DMS114 treated with DMSO at 0.1 percent for 48 hours (cell line): ENCODE results near the gene CLK2.
"Not testable (repeated sequence)": the region's sequence is repeated elsewhere in the genome, so short reads cannot be mapped to it uniquely, and the experiment has no call there.

Source experiments
- DNase-seq: peaks from one replicate; lab custom pipeline; 2025; ENCODE audit not compliant: unreplicated experiment; lab: John Stamatoyannopoulos, UW

Gene CLK2

DNA sequence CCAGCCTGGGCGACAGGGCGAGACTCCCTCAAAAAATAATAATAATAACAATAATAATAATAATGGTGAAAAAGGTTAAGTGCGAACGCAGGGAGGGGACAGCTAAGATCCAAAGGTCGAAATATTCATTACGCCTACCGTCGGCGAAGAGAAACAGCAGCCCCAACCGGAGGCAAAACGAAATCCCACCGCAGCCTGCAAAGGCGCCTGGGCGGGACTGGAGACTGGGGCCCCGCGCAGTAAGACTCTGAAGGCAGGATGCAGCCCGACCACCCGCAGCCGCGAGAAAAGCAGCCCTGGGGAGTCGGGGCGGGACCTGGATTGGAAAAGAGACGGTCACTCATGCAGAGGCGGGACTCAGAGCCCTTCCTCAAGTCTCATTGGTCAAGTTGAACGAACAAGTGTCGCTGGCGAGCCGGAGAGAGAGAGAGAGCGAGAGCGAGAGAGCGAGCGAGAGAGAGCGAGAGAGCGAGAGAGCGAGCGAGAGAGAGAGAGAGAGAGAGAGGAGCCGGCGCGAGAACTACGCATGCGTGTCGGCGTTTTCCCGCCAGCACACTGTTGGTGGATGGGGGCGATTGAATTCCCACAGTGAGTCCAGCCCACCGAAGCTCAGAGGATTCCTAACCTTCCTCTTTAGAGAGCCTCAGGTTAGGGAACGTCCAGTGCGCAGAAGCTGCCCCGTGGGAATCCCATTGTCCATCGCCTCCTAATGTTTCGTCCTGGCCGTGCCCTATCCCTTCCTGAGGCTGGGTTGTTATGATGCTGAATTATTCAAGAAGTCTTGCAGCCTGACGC lies 28.7 kb downstream of the CLK2 start:
- peak; percentile 100 for DNase-seq

- DNase-seq: no peak
Measured at GRCh38 chr1:155242805-155243358, 30.4 kb downstream of the CLK2 start.

- DNase-seq: no peak
Measured at GRCh38 chr1:155241841-155242264, 31.5 kb downstream of the CLK2 start.

- DNase-seq: peak; percentile 87
Measured at GRCh38 chr1:155241069-155241679, 32.1 kb downstream of the CLK2 start.

GRCh38 chr1:155236451-155236850 lies 36.9 kb downstream of the CLK2 start:
- DNase-seq: no peak

DNA sequence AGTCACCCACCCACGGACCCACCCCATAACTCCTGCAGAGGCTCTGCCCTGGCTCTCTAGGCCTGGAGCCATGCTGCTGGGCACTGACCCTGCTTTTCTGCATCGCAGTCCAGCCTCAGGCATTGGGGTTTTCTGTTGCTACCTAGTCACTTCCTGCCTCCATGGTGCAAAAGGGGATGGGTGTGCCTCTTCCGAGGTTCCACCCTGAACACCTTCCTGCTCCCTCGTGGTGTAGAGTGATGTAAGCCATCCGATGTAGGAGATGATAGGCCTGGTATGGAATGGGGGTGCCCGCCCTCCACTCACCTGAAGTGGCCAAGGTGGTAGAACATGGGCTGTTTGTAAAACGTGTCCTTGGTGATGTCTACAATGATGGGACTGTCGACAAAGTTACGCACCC lies 37.9 kb downstream of the CLK2 start:
- DNase-seq: not testable (repeated sequence)

- DNase-seq: not testable (repeated sequence)
Measured at GRCh38 chr1:155233502-155233901, 39.8 kb downstream of the CLK2 start.

GRCh38 chr1:155232001-155232978 lies 41.0 kb downstream of the CLK2 start:
- DNase-seq: not testable (repeated sequence)

- not testable (repeated sequence) for DNase-seq
Measured at GRCh38 chr1:155231302-155231701, 42.0 kb downstream of the CLK2 start.

DNA sequence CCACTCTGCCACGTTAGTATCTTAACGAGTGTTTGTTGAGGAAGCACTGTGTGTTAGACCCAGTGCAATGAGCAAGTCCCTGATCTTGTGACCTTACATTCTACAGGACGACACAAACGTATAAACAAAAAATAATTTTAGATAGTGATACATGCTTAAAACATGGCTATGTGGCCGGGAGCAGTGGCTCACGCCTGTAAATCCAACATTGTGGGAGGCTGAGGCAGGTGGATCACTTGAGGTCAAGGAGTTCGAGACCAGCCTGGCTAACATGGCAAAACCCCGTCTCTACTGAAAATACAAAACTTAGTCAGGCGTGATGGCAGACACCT lies 45.2 kb downstream of the CLK2 start:
- DNase-seq: no peak

DNA sequence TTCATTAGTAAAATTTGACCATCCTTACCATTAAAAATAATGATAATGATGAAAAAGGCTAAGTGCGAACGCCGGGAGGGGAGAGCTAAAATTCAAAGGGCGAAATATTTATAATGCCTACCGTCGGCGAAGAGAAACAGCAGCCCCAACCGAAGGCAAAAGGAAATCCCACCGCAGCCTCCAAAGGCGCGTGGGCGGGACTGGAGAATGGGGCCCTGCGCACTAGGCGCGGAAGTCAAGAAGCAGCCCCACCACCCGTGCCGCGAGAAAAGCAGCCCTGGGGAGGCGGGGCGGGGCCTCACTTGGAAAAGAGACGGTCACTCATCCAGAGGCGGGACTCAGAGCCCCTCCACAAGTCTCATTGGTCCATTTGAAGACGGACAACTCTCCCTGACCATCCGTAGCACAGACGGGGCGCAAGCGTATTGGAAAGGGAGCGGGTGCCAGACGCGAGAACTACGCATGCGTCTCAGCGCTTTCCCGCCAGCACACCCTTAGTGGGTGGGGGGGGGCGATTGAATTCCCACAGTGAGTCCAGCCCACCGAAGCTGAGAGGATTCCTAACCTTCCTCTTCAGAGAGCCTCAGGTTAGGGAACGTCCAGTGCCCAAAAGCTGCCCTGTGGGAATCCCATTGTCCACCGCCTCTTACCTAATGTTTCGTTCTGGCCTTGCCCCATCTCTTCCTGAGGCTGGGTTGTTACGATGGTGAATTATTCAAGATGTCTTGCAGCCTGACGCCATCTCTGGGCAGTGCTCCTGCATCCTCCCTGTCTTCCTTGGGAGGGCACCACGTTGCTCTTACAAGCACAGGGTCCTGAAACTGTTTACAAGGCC lies 45.8 kb downstream of the CLK2 start:
- peak; percentile 100 for DNase-seq

DNA sequence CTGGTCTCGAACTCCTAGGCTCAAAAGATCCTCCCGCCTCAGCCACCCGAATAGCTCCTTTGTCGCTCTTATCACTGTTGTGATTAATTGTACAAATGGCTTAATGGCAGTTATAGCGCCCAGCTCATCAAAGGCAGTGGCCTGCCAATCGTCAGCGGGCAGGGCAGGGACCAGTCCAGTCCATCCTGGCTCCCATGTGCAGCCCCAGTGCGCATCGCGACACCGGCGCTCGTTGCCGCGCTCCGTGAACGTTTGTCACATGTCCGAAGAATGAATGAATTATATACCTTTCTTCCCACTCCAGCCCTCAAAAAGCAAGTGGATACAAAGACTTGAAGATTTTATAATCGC lies 46.4 kb downstream of the CLK2 start:
- DNase-seq: peak; percentile 70

GRCh38 chr1:155226188-155226909 lies 47.0 kb downstream of the CLK2 start:
- peak; percentile 91 for DNase-seq

DNA sequence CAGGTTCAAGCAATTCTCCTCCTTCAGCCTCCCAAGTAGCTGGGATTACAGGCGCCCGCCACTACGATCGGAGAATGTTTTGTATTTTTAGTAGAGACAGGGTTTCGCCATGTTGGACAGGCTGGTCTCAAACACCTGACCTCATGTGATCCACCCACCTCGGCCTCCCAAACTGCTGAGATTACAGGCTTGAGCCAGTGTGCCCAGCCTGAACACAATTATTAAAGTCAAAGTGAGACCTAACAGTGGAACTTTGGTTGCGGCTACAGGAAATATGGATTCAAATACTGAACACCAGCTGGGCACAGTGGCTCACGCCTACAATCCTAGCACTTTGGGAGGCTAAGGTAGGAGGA lies 47.9 kb downstream of the CLK2 start:
- DNase-seq: not testable (repeated sequence)

GRCh38 chr1:155223047-155223446 lies 50.3 kb downstream of the CLK2 start:
- DNase-seq: no peak

GRCh38 chr1:155220211-155220965 lies 52.9 kb downstream of the CLK2 start:
- DNase-seq: not testable (repeated sequence)

DNA sequence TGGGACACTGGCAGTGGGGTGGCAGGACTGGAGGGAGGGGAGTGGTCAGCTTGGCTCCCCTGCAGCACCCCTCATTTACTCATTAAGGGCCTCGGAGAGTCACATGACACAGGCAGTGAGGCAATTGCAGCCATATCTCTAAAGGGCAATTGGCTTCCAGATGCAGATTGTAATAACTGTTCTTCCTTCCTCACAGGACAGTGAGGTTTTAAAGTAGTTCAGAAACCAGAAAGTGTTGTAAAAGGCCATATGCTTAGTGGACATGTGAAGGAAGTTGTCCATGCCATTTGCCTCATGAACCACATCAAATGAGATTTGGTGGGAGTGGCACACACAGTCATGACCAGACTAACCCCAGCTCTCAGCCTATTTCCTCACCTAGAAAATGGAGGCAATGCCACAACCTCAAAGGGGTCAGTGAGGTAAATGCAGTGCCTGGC lies 53.7 kb downstream of the CLK2 start:
- no peak for DNase-seq

DNA sequence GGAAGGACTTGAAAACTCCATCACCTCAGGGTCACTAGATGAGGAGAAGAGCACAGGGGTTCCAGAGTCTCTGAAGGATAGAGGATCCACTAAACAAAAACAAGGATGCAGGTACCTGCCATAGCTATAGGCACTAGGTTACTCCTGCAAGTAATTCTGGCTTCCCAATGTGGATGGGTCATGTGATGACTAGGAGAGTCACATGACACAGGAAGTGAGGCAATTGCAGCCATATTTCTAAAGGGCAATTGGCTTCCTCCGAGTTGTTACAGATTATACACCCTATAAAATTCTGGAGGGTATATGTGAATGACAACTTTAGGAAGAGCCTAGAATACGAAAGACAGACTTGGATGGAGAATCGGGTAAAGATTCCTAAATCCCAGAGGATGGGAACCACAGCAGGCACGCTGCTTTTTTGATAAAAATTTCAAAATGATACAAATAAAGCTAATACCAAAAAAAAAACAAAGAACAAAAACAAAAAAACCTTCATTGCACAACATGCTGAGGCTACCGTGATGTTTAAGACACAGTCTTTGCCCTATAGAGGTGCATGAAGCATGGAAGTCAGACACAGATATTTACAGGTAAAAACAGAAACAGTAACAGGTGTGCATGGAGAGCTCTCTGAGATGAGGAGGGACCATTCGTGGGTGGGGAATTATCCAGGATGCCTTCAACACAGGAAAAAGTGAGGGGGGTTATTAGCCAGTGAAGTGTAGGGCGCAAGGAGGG lies 54.3 kb downstream of the CLK2 start:
- no peak for DNase-seq
